Measurements from ENCODE around the gene DEFB112.
A peak's percentile ranks its signal among the peaks of the same experiment; 100 is the strongest.

DEFB112 gene

DNA sequence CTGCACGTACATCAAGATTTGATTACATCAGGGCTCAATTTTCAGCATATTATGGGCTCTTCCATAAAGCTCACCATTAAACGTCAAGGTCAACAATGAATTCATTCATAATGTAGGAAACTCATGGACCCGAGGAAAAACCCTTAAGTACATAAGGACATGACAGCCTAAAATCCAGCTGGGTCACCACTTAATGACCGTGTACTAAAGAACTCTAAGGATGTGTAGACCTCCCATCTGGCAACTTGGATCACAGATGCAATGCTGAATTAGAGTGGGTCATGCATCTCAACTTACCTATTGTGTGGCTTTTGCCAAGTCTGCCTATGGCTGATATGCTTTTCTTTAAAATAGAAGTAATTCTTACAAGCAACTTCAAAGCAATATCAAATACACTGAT is 26.7 kb upstream of the DEFB112 start:
- no peak overlapping the region for H3K4me3 ChIP-seq
- H3K27ac ChIP-seq: no peak overlapping the region
- no peaks in the 10 kb centered on the region for H4K20me1 ChIP-seq
- H3K27me3 ChIP-seq: no peaks in the 10 kb centered on the region
- no peak for TF ChIP-seq Cebpa-rat (IDR thresholded peaks at IDR 0.05)
- no peak overlapping the region for H3K4me2 ChIP-seq
- H3K9me3 ChIP-seq: no peaks in the 10 kb centered on the region
- H3K4me1 ChIP-seq: no peaks in the 10 kb centered on the region
- H3K9ac ChIP-seq: no peak overlapping the region
- H3K36me3 ChIP-seq: no peaks in the 10 kb centered on the region

GRCh38 chr6:50071921-50072320 is 22.2 kb upstream of the DEFB112 start:
- no peak for TF ChIP-seq Cebpa-rat (IDR thresholded peaks at IDR 0.05)

GRCh38 chr6:50070101-50070500 is 20.4 kb upstream of the DEFB112 start:
- Histone ChIP-seq H4K20me1 (no peaks in the 10 kb centered on the region), H3K9ac (no peak overlapping the region), H3K9me3 (no peaks in the 10 kb centered on the region), H3K27ac (no peak overlapping the region), H3K36me3 (no peaks in the 10 kb centered on the region), H3K27me3 (no peaks in the 10 kb centered on the region), H3K4me3 (no peak overlapping the region), H3K4me2 (no peak overlapping the region), H3K4me1 (no peaks in the 10 kb centered on the region)
- TF ChIP-seq Cebpa-rat (IDR thresholded peaks at IDR 0.05): no peak

More at GRCh38 chr6:50071921-50072320, 22.2 kb upstream of the DEFB112 start:
- H3K4me2 ChIP-seq: no peak overlapping the region
- H3K27me3 ChIP-seq: no peaks in the 10 kb centered on the region
- H3K9me3 ChIP-seq: no peaks in the 10 kb centered on the region
- H3K4me1 ChIP-seq: no peaks in the 10 kb centered on the region
- no peaks in the 10 kb centered on the region for H3K36me3 ChIP-seq
- no peak overlapping the region for H3K27ac ChIP-seq
- no peaks in the 10 kb centered on the region for H4K20me1 ChIP-seq
- H3K4me3 ChIP-seq: no peak overlapping the region
- no peak overlapping the region for H3K9ac ChIP-seq

- Histone ChIP-seq H3K9me3 (no peaks in the 10 kb centered on the region), H3K4me1 (no peaks in the 10 kb centered on the region), H4K20me1 (no peaks in the 10 kb centered on the region), H3K4me2 (no peak overlapping the region), H3K9ac (no peak overlapping the region), H3K27me3 (no peaks in the 10 kb centered on the region), H3K4me3 (no peak overlapping the region), H3K27ac (no peak overlapping the region), H3K36me3 (no peaks in the 10 kb centered on the region)
- no peak for TF ChIP-seq Cebpa-rat (IDR thresholded peaks at IDR 0.05)
Observed at GRCh38 chr6:50062051-50062450, 12.3 kb upstream of the DEFB112 start.

GRCh38 chr6:50056242-50056641 is 6.5 kb upstream of the DEFB112 start:
- H3K36me3 ChIP-seq: no peaks in the 10 kb centered on the region
- no peak overlapping the region for H3K9ac ChIP-seq
- H4K20me1 ChIP-seq: no peaks in the 10 kb centered on the region
- H3K4me1 ChIP-seq: no peaks in the 10 kb centered on the region
- no peaks in the 10 kb centered on the region for H3K27me3 ChIP-seq
- no peak for TF ChIP-seq Cebpa-rat (IDR thresholded peaks at IDR 0.05)
- H3K4me2 ChIP-seq: no peak overlapping the region
- H3K4me3 ChIP-seq: no peak overlapping the region
- H3K9me3 ChIP-seq: no peaks in the 10 kb centered on the region
- no peak overlapping the region for H3K27ac ChIP-seq

DNA sequence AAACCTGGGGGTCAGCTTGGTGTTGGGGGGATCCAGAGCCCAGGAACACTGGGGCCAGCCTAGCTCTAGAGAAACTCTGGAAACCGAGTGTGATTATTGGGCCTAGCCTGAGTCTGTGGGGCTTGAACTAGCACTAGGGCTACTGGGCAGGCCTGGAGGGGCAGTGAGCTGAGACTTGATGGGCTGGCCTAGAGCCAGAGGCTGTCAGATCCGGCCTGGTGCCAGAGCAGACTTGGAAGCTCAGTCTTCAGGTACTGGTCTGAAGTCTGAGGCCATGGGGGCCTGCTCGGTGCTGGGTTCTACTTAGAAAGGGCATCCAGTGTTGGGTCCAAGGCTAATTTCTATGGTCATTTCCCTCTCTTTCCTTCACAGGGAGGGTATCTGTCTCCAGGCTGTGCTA is 2.7 kb downstream of the DEFB112 start:
- Histone ChIP-seq H3K9ac (no peak overlapping the region), H3K27ac (no peak overlapping the region), H3K9me3 (no peaks in the 10 kb centered on the region), H3K4me3 (no peak overlapping the region), H4K20me1 (no peaks in the 10 kb centered on the region), H3K4me2 (no peak overlapping the region), H3K36me3 (no peaks in the 10 kb centered on the region), H3K27me3 (no peaks in the 10 kb centered on the region), H3K4me1 (no peaks in the 10 kb centered on the region)
- TF ChIP-seq Cebpa-rat (IDR thresholded peaks at IDR 0.05): no peak

GRCh38 chr6:50030777-50031562 is 18.8 kb downstream of the DEFB112 start:
- H4K20me1 ChIP-seq: no peaks in the 10 kb centered on the region
- H3K27me3 ChIP-seq: no peaks in the 10 kb centered on the region
- H3K9ac ChIP-seq: no peak overlapping the region
- no peak for TF ChIP-seq Cebpa-rat (IDR thresholded peaks at IDR 0.05)
- no peak overlapping the region for H3K4me2 ChIP-seq
- no peak overlapping the region for H3K4me3 ChIP-seq
- no peaks in the 10 kb centered on the region for H3K36me3 ChIP-seq
- H3K4me1 ChIP-seq: no peaks in the 10 kb centered on the region
- no peak overlapping the region for H3K27ac ChIP-seq
- no peaks in the 10 kb centered on the region for H3K9me3 ChIP-seq

GRCh38 chr6:50030350-50030749 is 19.4 kb downstream of the DEFB112 start:
- H3K27me3 ChIP-seq: no peaks in the 10 kb centered on the region
- no peaks in the 10 kb centered on the region for H3K9me3 ChIP-seq
- no peak overlapping the region for H3K9ac ChIP-seq
- H3K4me1 ChIP-seq: no peaks in the 10 kb centered on the region
- no peak overlapping the region for H3K4me2 ChIP-seq
- no peak overlapping the region for H3K4me3 ChIP-seq
- no peak overlapping the region for H3K27ac ChIP-seq
- TF ChIP-seq Cebpa-rat (IDR thresholded peaks at IDR 0.05): no peak
- H4K20me1 ChIP-seq: no peaks in the 10 kb centered on the region
- H3K36me3 ChIP-seq: no peaks in the 10 kb centered on the region

DNA sequence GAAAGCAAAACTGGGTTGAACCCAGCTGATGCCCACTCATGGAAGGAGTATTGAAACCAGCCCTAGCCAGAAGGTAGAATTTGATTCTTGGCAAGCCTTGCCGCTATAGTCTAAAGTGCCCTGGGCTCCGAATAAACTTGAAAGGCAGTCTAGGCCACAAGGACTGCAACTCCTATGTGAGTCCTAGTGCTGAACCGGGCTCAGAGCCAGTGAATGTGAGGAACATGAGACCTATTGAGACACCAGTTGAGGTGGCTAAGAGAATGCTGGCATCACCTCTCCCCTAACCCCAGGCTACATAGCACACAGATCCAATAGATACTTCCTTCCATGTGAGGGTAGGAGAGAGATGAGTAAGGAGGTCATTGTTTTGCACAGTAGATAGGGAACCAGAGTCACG is 24.5 kb downstream of the DEFB112 start:
- Histone ChIP-seq H3K27me3 (no peaks in the 10 kb centered on the region), H4K20me1 (no peaks in the 10 kb centered on the region), H3K4me1 (peaks cover 4% of the 10 kb centered on the region; the same call in 1 of the 2 replicates), H3K4me2 (no peak overlapping the region), H3K9ac (no peak overlapping the region), H3K36me3 (no peaks in the 10 kb centered on the region), H3K9me3 (no peaks in the 10 kb centered on the region), H3K27ac (no peak overlapping the region), H3K4me3 (no peak overlapping the region)
- no peak for TF ChIP-seq Cebpa-rat (IDR thresholded peaks at IDR 0.05)

GRCh38 chr6:50021894-50022293 is 27.8 kb downstream of the DEFB112 start, which contains the start of gene DEFB110:
DEFB110 (minus strand) TSS chr6:50021994; CDS start chr6:50021935, 59 bp downstream.
- no peak within 1 kb of the TSS for H3K4me3 ChIP-seq
- no peaks in the 10 kb centered on the region for H4K20me1 ChIP-seq
- H3K36me3 ChIP-seq: no peaks in the 10 kb centered on the region
- no peak for TF ChIP-seq Cebpa-rat (IDR thresholded peaks at IDR 0.05)
- 0 out of 2 replicates have a peak within 1 kb of the TSS, but pooled peaks have one; percentile 28 for H3K4me2 ChIP-seq
- no peaks in the 10 kb centered on the region for H3K9me3 ChIP-seq
- H3K9ac ChIP-seq: no peak within 1 kb of the TSS
- no peaks in the 10 kb centered on the region for H3K27me3 ChIP-seq
- H3K4me1 ChIP-seq: peaks cover 4% of the 10 kb centered on the region; the same call in 1 of the 2 replicates
- H3K27ac ChIP-seq: no peak within 1 kb of the TSS

Data from BLaER1 (cell line).